HG02571 (cell line): ENCODE data around the gene TRPM3.

Experiments
- ATAC-seq: cut with Tn5 transposase; IDR thresholded peaks from one replicate; pipeline ENCODE4 v1.9.1; 2021; ENCODE audit warnings: mild to moderate bottlenecking, moderate library complexity; ENCODE audit not compliant: unreplicated experiment

TRPM3 gene

GRCh38 chr9:70852711-70853240 lies 268.6 kb downstream of the TRPM3 start:
- no peak for ATAC-seq

- ATAC-seq, result no peak
These were observed 281.2 kb downstream of the TRPM3 start for GRCh38 chr9:70840266-70840665.

GRCh38 chr9:70835323-70835722 lies 286.1 kb downstream of the TRPM3 start:
- no peak for ATAC-seq

GRCh38 chr9:70832492-70832891 lies 288.9 kb downstream of the TRPM3 start:
- no peak for ATAC-seq

- no peak for ATAC-seq
These were observed 290.8 kb downstream of the TRPM3 start for GRCh38 chr9:70830618-70831017.

- ATAC-seq, result no peak
These were observed 291.7 kb downstream of the TRPM3 start for GRCh38 chr9:70829591-70830265.

- no peak for ATAC-seq
These were observed 294.9 kb downstream of the TRPM3 start for GRCh38 chr9:70826562-70826961.

- ATAC-seq, result no peak
These were observed 298.1 kb downstream of the TRPM3 start for GRCh38 chr9:70823284-70823683.

- ATAC-seq, result no peak
These were observed 304.1 kb downstream of the TRPM3 start for GRCh38 chr9:70817311-70817710.

GRCh38 chr9:70816891-70817290 lies 304.5 kb downstream of the TRPM3 start:
- ATAC-seq, result no peak

- ATAC-seq, result no peak
These were observed 305.1 kb downstream of the TRPM3 start for GRCh38 chr9:70816316-70816715.

- ATAC-seq, result no peak
These were observed 306.8 kb downstream of the TRPM3 start for GRCh38 chr9:70814597-70814996.

GRCh38 chr9:70813141-70813540 lies 308.3 kb downstream of the TRPM3 start:
- no peak for ATAC-seq

- ATAC-seq, result no peak
These were observed 309.8 kb downstream of the TRPM3 start for GRCh38 chr9:70811638-70812037.

- ATAC-seq, result no peak
These were observed 314.5 kb downstream of the TRPM3 start for GRCh38 chr9:70806875-70807274.

GRCh38 chr9:70805949-70806348 lies 315.5 kb downstream of the TRPM3 start:
- ATAC-seq, result no peak

GRCh38 chr9:70802758-70803436 lies 318.5 kb downstream of the TRPM3 start:
- no peak for ATAC-seq

GRCh38 chr9:70802206-70802605 lies 319.2 kb downstream of the TRPM3 start:
- no peak for ATAC-seq

- ATAC-seq, result no peak
These were observed 320.1 kb downstream of the TRPM3 start for GRCh38 chr9:70801181-70801829.

GRCh38 chr9:70798018-70798417 lies 323.4 kb downstream of the TRPM3 start:
- no peak for ATAC-seq

GRCh38 chr9:70795841-70796240 lies 325.6 kb downstream of the TRPM3 start:
- ATAC-seq, result no peak

- ATAC-seq, result no peak
These were observed 328.6 kb downstream of the TRPM3 start for GRCh38 chr9:70792796-70793195.
